NCI-H1436 (cell line): ENCODE data around the gene PHYH.
"Not testable (repeated sequence)": the region's sequence is repeated elsewhere in the genome, so short reads cannot be mapped to it uniquely, and the experiment has no call there.

Source experiments
- DNase-seq: peaks from one replicate; lab custom pipeline; 2025; lab: John Stamatoyannopoulos, UW

PHYH gene

DNA sequence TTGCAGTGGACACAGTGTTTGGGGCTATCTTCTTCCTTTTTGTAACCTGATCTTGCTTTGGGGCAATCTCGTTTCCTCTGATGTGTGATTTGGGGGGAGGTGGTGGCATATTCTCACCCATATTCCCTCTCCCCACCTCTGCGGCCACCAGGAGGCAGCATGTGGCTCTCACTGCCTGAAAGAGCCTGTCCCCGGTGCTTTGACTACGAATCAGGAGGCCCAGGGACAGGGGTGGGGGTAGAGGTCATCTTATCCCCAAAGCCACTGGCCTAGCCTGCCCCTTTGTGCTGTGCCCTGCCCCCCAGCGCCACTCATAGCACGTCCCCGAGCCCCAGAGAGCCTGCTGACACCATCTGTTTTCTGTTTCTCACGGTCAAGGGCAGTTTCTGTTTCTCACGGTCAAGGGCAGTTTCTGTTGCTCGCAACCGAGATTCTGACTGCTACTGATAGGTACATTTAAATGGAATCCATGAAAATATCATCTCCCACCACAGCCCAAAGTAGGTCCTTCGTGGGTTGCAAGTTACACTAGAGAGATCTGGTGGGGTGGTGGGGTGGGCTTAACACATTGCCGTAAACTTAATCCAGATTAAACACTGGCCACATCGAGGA lies 28.2 kb downstream of the PHYH start:
- DNase-seq: peak; percentile 31

DNA sequence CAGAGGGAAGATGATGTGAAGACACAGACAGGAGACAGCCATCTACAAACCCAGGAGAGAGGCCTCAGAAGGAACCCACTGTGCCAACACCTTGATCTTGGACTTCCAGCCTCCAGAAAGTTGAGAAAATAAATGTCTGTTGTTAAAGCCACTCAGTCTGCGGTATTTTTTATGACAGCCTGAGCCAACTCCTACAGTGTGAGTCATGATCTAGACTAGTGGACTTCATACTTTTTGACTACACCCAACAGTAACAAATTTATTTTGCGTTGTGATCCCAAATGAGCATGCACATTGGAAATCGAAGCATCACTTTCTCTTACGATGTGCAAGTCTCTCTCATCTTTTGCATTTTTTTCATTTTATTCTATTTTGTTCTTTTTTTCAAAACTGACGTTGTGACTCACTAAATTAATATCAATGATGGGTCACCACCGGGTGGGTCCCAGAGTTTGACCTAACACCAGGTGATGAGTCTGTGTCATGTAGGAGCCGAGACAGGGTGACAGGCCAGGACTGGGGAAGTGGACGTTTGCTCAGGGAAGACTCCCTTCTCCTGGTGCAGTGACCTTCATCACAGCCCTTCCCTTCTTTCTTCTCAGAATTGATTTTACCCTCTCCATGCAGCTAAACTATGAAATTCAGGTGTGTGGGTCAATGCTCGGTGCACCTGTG lies 28.9 kb downstream of the PHYH start:
- no peak for DNase-seq

DNA sequence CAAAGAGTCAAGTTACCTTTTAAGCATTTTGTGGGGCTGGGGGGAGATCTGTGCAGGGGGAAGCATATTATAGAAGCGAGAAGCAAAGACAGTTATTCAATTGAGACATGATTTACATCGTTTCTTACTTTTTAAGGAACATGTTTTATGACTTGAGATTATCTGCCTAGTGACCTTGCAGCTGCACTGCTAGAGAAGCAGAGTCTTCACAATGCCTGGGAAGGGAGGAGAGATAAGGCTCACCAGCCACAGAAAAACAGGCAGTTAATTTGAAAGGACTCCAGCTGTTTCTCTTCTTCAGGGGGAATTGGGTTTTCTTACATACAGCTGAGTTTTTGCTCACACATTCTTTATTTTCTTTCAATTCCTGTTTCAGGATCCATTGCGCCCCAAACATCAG lies 31.0 kb downstream of the PHYH start:
- DNase-seq: no peak

- DNase-seq: no peak
These were observed 31.6 kb downstream of the PHYH start for GRCh38 chr10:13268310-13268709.

- no peak for DNase-seq
These were observed 36.3 kb downstream of the PHYH start for GRCh38 chr10:13263591-13263990.

DNA sequence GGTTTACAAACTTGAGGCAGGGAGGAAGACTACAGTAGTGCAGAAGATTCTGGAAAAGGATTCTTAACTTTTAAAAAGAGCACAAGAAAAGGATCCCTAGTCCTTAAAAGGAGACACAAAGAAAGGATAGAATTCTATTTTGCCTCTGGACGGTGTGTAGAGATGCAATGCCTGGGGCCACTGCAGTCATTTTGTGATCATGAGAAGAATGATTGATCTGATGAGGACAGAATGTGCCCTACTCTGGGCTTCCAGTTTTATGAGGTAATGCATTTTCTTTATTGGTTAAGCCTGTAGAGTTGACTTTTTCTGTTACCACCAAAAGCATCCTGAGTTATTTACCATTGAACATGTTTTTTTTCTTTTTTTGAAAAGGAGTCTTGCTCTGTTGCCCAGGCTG lies 37.4 kb downstream of the PHYH start:
- DNase-seq: no peak

- no peak for DNase-seq
These were observed 42.2 kb downstream of the PHYH start for GRCh38 chr10:13257621-13258140.

DNA sequence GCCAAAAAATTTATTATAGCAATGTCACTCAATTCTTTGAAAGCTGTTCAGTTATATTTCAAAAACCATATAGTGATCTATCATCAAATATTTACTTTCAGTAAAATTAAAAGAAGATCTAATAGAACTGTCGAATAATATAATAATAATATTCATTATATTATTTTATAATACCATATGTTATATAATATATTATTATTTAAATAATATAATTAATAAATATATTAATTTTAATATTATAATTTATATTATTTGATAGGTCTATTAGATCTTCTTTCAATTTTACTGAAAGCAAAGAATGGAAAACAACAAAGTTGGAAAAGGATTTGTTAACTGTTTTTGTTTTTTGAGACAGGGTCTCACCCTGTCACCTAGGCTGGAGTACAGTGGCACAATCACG lies 43.2 kb downstream of the PHYH start:
- DNase-seq: no peak

DNA sequence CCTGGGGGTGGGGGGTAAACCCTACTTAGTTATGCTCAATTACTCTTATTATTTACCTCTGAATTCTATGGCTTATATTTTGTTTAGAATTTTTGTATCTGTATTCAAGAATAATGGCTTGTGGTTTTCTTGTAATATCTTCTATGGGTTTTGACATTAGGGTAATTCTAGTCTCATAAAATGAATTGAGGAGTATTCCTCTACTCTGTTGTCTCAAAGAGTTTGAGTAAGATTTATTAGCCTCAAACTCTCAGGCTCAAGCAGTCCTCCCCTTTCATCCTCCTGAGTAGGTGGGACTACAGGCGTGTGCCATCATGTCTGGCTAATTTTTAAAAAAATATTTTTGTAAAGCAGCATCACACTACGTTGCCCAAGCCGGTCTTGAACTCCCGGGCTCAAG lies 46.1 kb downstream of the PHYH start:
- DNase-seq: no peak

GRCh38 chr10:13247784-13248183 lies 52.1 kb downstream of the PHYH start:
- DNase-seq: no peak

- no peak for DNase-seq
These were observed 52.6 kb downstream of the PHYH start for GRCh38 chr10:13247246-13247645.

GRCh38 chr10:13242260-13242659 lies 57.6 kb downstream of the PHYH start:
- not testable (repeated sequence) for DNase-seq

GRCh38 chr10:13241613-13242012 lies 58.3 kb downstream of the PHYH start:
- no peak for DNase-seq

DNA sequence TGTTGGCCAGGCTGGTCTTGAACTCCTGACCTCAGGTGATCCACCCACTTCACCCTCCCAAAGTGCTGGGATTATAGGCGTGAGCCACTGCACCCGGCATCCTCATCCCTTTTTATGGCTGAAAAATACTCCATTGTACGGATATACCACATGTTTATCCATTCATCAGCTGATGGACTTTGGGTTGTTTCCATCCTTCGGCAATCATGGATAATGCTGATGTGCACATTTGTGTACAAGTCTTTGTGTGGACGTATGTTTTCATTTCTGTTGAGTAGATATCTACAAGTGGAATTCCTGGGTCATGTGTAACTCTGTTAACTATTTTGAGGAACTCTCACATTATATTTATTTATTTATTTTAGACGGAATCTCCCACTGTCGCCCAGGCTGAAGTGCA lies 59.9 kb downstream of the PHYH start:
- no peak for DNase-seq

DNA sequence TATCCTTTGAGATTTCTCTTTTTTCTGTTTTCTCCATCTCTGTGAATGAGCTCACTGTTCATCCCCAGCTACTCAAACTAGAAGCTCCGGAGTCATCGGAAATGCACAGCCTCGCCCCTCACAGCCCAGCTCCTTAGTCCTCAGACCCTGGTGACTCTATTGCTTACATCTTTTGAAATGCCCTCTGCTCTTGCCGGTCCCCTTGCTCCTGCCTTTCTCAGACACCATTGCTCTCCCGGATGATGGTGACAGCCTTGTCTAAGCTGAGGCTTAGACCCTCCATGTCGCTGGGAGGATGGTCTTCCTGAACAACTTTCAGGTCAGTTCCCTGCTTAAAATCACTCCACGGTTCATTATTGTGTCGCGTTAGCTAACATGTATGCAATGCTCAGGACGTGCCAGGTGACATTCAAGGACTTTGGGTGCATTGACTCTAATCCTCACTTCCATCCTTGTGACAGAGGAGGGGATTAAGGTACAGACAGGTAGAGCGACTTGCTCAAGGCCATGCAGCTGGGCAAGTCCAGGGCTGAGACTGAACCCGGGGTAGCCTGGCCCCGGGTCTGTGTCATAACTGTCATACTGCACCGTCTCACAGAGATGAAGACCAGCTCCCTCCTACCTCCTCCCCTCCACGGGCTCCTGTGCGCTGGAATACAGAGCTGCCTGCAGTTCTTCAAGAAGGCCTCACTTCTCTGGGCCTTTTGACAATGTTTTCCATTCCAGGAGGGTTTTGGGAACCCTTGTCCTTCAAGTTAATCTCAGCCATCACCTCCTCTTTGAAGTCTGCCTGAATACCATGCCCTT lies 61.4 kb downstream of the PHYH start:
- no peak for DNase-seq

GRCh38 chr10:13236638-13237037 lies 63.2 kb downstream of the PHYH start:
- no peak for DNase-seq

DNA sequence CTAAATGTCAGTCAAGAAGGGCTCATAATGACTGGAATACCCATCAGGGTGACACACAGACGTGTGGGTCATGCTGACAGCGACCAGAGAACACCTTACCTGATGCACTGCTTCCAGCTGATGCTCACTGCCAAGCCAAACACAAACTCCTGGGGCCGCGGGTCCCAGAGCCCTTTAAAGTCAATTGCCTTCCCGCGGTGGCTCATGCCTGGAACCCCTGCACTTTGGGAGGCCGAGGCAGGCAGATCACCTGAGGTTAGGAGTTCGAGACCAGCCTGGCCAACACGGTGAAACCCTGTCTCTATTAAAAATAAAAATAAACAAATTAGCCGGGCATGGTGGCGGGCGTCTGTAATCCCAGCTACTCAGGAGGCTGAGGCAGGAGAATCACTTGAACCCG lies 65.1 kb downstream of the PHYH start:
- DNase-seq: not testable (repeated sequence)

DNA sequence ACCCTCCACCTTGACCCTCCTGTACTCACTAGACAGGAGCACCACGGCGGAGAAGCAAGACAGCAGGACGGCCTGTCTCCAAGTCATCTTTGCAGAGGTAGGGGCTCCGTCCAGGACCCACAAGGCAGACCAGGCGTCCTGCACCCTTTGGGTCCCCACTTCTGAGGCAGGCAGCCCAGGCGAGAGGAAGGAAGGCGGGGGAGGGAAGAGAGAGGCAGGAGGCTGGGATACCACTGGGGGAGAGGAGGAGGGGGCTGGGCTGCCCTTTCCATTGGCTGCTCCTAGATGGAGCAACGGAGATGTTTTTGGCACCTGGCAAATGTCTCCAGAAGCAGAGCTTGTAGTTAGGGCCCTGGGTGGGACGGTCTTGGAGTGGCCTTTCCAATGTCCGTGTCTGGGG lies 65.7 kb downstream of the PHYH start, which contains the start of gene UCMA:
UCMA (minus strand) TSS at position 203 of the 400 bp plus-strand sequence; CDS start at position 87, 116 bp downstream.
- DNase-seq: no peak

- no peak for DNase-seq
These were observed 66.5 kb downstream of the PHYH start for GRCh38 chr10:13233358-13233757.

GRCh38 chr10:13231808-13232207 lies 68.1 kb downstream of the PHYH start:
- DNase-seq: no peak

GRCh38 chr10:13231190-13231589 lies 68.7 kb downstream of the PHYH start:
- no peak for DNase-seq
